Fibroblast of lung (primary cell): ENCODE results near the gene GHRHR. TPM values are rescaled to one million over a fixed set of nuclear protein-coding genes. Genes with fewer than 3 reads are reported as not detected.

Source experiments
- DNase-seq, 2 donors: peaks; one replicate each; pipeline versions ENCODE4 v3.0.0 to v3.0.0-alpha.2; 2010; ENCODE audit warnings: low read depth in 2 of 2
- H2AFZ ChIP-seq: 2 replicates; pipeline ENCODE4 v1.5.1; 2012; ENCODE audit warnings: low read length, control low read depth, inconsistent platforms
- H3K27ac ChIP-seq: 2 replicates; pipeline ENCODE4 v1.5.1; 2011; ENCODE audit warnings: low read length, control low read depth; ENCODE audit not compliant: insufficient read depth
- H3K27me3 ChIP-seq: 2 replicates; pipeline ENCODE4 v1.5.1; 2011; ENCODE audit warnings: mild to moderate bottlenecking, low read length; ENCODE audit not compliant: control insufficient read depth, insufficient read depth
- H3K36me3 ChIP-seq: 2 replicates; pipeline ENCODE4 v1.5.1; 2011; ENCODE audit warnings: low read length; ENCODE audit not compliant: control insufficient read depth, insufficient read depth
- H3K4me1 ChIP-seq: 2 replicates; pipeline ENCODE4 v1.5.1; 2011; ENCODE audit warnings: low read length; ENCODE audit not compliant: control insufficient read depth, insufficient read depth; ENCODE audit errors: extremely low read depth
- H3K4me2 ChIP-seq: 2 replicates; pipeline ENCODE4 v1.5.1; 2011; ENCODE audit warnings: low read length, control low read depth; ENCODE audit not compliant: insufficient read depth; ENCODE audit errors: extremely low read depth
- H3K4me3 ChIP-seq, 4 experiments: fragments of 200-600 bp in 1 of 4; sonication (generic) in 1 of 4; replicated peaks in 1 of 4; 2 replicates each; pipeline ENCODE4 v1.5.1; 2011 to 2016; ENCODE audit warnings: low read length in 4 of 4, low read depth in 3 of 4, mild to moderate bottlenecking in 3 of 4, control low read depth in 2 of 4, inconsistent platforms in 1 of 4, mixed read lengths in 1 of 4; ENCODE audit not compliant: insufficient read depth in 1 of 4; ENCODE audit errors: control extremely low read depth in 1 of 4
- H3K79me2 ChIP-seq: 2 replicates; pipeline ENCODE4 v1.5.1; 2012; ENCODE audit warnings: mild to moderate bottlenecking, low read length, inconsistent platforms; ENCODE audit not compliant: control insufficient read depth, insufficient read depth
- H3K9ac ChIP-seq: 2 replicates; pipeline ENCODE4 v1.5.1; 2011; ENCODE audit warnings: mild to moderate bottlenecking, low read length, control low read depth; ENCODE audit not compliant: insufficient read depth
- H3K9me3 ChIP-seq: 2 replicates; pipeline ENCODE4 v1.5.1; 2012; ENCODE audit warnings: low read depth, low read length; ENCODE audit not compliant: control insufficient read depth, insufficient read depth
- H4K20me1 ChIP-seq: 2 replicates; pipeline ENCODE4 v1.5.1; 2011; ENCODE audit warnings: low read length; ENCODE audit not compliant: control insufficient read depth, insufficient read depth; ENCODE audit errors: extremely low read depth
- EZH2 ChIP-seq: IDR thresholded peaks from 2 replicates; pipeline ENCODE4 v1.5.1; 2012; ENCODE audit warnings: low read length, control low read depth, mild to moderate bottlenecking; ENCODE audit errors: missing control alignments
- polyA plus RNA-seq, 2 donors: library from polyadenylated mRNA; depleted of rRNA in 1 of 2; stranded (reverse) in 1 of 2; unstranded in 1 of 2; fragments of >200 nt; gene quantifications; 2 replicates each; pipeline ENCODE4 v1.2.1, GENCODE V29; 2011 to 2012; ENCODE audit warnings: missing spikeins in 1 of 2
- total RNA-seq: library from RNA; depleted of rRNA; stranded (reverse); fragments of >200 nt; gene quantifications from 2 replicates; pipeline ENCODE4 v1.2.1, GENCODE V29; 2014
- TF ChIP-seq, protein P1 (sequence below), 2 donors: IDR thresholded peaks in 1 of 2; conservative IDR thresholded peaks in 1 of 2; 1 replicate in 1 of 2; 2 replicates in 1 of 2; pipeline ENCODE4 v1.5.1; 2011 to 2012; ENCODE audit warnings: low read length in 2 of 2, control low read depth in 1 of 2, inconsistent platforms in 1 of 2, low read depth in 1 of 2, mild to moderate bottlenecking in 1 of 2

Gene GHRHR
- total and polyA plus RNA-seq, 2 donors (not counting 1 experiment from before 2014, with no cell fraction given), result not detected

DNA sequence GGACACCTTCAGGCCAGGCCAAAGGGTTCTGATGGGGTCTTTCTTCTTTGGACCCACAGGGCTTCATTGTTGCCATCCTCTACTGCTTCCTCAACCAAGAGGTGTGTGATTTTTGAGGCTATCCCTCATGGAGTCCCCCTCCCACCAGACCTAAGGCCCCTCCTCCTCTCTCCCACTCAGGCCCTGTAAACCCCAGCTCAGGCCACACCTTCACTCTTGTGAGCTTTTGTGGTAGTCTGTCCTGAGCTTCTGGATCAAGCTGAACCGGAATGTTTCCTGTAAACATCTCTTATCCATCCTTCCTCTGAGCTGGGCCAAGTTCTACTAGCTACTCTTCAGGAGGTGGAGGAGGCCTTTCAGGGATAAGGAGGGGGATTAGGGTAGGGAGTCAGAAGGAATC lies 13.5 kb downstream of the GHRHR start:
- Histone ChIP-seq H3K9ac (no peak overlapping the region), H2AFZ (no peak overlapping the region)

DNA sequence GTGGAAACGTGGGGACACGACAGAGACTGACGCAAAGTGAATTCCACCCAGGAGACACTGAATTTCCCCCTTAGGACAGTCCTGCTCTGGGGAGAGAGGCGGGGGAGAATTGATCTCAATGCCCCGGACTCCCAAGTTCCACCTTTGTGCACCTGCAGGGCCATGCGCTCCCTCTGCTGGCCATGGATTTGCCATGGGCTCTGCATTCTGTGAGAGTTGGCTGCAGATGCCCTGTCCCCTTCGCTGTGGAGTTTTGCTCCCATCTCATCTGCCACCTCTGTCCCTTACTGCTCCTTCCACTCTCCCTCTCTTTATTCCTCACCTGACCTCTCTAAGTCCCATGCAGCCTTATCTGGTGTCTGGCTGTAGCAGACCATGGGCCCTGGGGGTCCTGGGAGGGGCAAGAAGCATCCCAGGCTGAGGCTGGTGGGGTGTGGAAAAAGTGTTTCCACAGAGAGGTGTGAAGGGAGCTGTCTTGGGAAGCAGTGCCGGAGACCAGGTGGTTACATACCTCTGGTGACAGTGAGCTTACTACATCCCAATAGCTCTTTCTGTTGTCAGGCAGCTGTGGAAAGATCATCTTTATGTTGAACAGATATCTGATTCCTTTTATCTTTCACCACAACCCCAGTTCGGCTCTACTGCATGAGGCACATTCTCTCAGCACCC lies 14.3 kb downstream of the GHRHR start:
- Histone ChIP-seq H3K4me3 (no peak overlapping the region), H3K4me1 (no peaks in the 10 kb centered on the region), H4K20me1 (no peaks in the 10 kb centered on the region), H3K9me3 (no peaks in the 10 kb centered on the region), H3K9ac (no peak overlapping the region), H3K4me2 (no peak overlapping the region), H2AFZ (no peak overlapping the region), H3K79me2 (no peaks in the 10 kb centered on the region), H3K27me3 (peaks cover 11% of the 10 kb centered on the region), H3K27ac (no peak overlapping the region), H3K36me3 (no peaks in the 10 kb centered on the region)
- TF ChIP-seq, protein P1, sequence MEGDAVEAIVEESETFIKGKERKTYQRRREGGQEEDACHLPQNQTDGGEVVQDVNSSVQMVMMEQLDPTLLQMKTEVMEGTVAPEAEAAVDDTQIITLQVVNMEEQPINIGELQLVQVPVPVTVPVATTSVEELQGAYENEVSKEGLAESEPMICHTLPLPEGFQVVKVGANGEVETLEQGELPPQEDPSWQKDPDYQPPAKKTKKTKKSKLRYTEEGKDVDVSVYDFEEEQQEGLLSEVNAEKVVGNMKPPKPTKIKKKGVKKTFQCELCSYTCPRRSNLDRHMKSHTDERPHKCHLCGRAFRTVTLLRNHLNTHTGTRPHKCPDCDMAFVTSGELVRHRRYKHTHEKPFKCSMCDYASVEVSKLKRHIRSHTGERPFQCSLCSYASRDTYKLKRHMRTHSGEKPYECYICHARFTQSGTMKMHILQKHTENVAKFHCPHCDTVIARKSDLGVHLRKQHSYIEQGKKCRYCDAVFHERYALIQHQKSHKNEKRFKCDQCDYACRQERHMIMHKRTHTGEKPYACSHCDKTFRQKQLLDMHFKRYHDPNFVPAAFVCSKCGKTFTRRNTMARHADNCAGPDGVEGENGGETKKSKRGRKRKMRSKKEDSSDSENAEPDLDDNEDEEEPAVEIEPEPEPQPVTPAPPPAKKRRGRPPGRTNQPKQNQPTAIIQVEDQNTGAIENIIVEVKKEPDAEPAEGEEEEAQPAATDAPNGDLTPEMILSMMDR (conservative IDR thresholded peaks at IDR 0.05 in 1 of 2, IDR thresholded peaks at IDR 0.05 in 1 of 2; ENCODE audit: low read depth in 1 of 2, low read length in 2 of 2), result peak; percentile 38 to 50
- TF ChIP-seq EZH2, result no peak
- peak in 1 of 2 donors; percentile 8 for DNase-seq

More for the DNA sequence above, 13.5 kb downstream of the GHRHR start:
- TF ChIP-seq EZH2, result no peak
- TF ChIP-seq, protein P1 (conservative IDR thresholded peaks at IDR 0.05 in 1 of 2, IDR thresholded peaks at IDR 0.05 in 1 of 2; ENCODE audit: low read depth in 1 of 2, low read length in 2 of 2), result no peak
- Histone ChIP-seq H4K20me1 (no peaks in the 10 kb centered on the region), H3K27ac (no peak overlapping the region), H3K27me3 (peaks cover 13% of the 10 kb centered on the region), H3K79me2 (no peaks in the 10 kb centered on the region), H3K36me3 (no peaks in the 10 kb centered on the region), H3K4me1 (no peaks in the 10 kb centered on the region), H3K4me3 (no peak overlapping the region), H3K4me2 (no peak overlapping the region), H3K9me3 (no peaks in the 10 kb centered on the region)
- no peak for DNase-seq

DNA sequence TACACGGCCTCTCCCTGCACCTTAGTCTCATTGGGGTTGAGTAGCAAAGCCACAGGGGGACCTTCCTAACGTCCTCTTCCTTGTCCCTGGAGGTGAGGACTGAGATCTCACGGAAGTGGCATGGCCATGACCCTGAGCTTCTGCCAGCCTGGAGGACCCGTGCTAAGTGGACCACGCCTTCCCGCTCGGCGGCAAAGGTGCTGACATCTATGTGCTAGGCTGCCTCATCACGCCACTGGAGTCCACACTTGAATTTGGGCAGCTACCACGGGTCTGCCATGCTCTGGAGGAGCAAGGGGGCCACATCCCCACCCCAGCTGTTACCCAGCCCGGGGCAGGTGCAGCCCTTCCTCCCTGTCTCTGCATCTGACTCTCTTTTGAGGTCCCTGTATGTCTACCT lies 15.3 kb downstream of the GHRHR start:
- no peaks in the 10 kb centered on the region for H4K20me1 ChIP-seq
- no peak overlapping the region for H3K4me3 ChIP-seq
- H3K27ac ChIP-seq, result no peak overlapping the region
- H3K9me3 ChIP-seq, result no peaks in the 10 kb centered on the region
- no peak overlapping the region for H2AFZ ChIP-seq
- H3K79me2 ChIP-seq, result no peaks in the 10 kb centered on the region
- no peak overlapping the region for H3K9ac ChIP-seq
- no peak overlapping the region for H3K4me2 ChIP-seq
- peaks cover 11% of the 10 kb centered on the region for H3K27me3 ChIP-seq
- H3K4me1 ChIP-seq, result no peaks in the 10 kb centered on the region
- no peak for DNase-seq
- no peaks in the 10 kb centered on the region for H3K36me3 ChIP-seq
- no peak for TF ChIP-seq EZH2
- TF ChIP-seq, protein P1 (conservative IDR thresholded peaks at IDR 0.05 in 1 of 2, IDR thresholded peaks at IDR 0.05 in 1 of 2; ENCODE audit: low read depth in 1 of 2, low read length in 2 of 2), result no peak
